B cell (primary cell): Measurements from ENCODE around the gene VGLL1.

Experiments
- CTCF ChIP-seq: fragments of 200-600 bp; IDR thresholded peaks from one replicate; pipeline ENCODE4 v1.8.0; 2022; ENCODE audit warnings: antibody characterized with exemption, mild to moderate bottlenecking
- EZH2 ChIP-seq: IDR thresholded peaks from 2 replicates; pipeline ENCODE4 v1.6.1; 2012; ENCODE audit warnings: borderline replicate concordance, low read depth, mild to moderate bottlenecking, moderate library complexity, low read length; ENCODE audit not compliant: insufficient read depth, poor library complexity, severe bottlenecking

- TF ChIP-seq CTCF = no peak
- no peak for TF ChIP-seq EZH2
These were observed 35.1 kb upstream of the VGLL1 start for GRCh38 chrX:136496764-136497555.
